Right lobe of liver (tissue), 4 donors: ENCODE measurements around the gene SEMA4D.

ENCODE experiments used
- CTCF ChIP-seq, 4 donors: fragments of 200-600 bp in 3 of 4; fragments of 450-650 bp in 1 of 4; IDR thresholded peaks; one replicate each; pipeline versions ENCODE4 v1.5.1 to v1.8.0; 2016 to 2022; ENCODE audit warnings: antibody characterized with exemption in 4 of 4, mild to moderate bottlenecking in 2 of 4
- POLR2A ChIP-seq: fragments of 450-650 bp; IDR thresholded peaks from one replicate; pipeline ENCODE4 v1.6.1; 2017; ENCODE audit warnings: antibody characterized with exemption, mild to moderate bottlenecking
- donor health status: DM: no; HTN: no; CAD: no.
- donor health status: DM: no; HTN: no; CAD: no.
- donor health status: DM: no; HTN: yes; CAD: no.

GRCh38 chr9:89477384-89477783 lies 20.5 kb downstream of the SEMA4D start:
- TF ChIP-seq CTCF (IDR thresholded peaks at IDR 0.05) (no peak), POLR2A (no peak)
